Kidney glomerular epithelial cell (primary cell): Measurements from ENCODE around the gene NOTCH3.
A peak's percentile ranks its signal among the peaks of the same experiment; 100 is the strongest.

Experiments used
- DNase-seq: peaks from one replicate; lab custom pipeline; 2025; lab: John Stamatoyannopoulos, UW

The NOTCH3 gene

GRCh38 chr19:15196360-15197005 lies 4.3 kb downstream of the NOTCH3 start:
- DNase-seq = no peak

GRCh38 chr19:15195371-15196334 lies 5.1 kb downstream of the NOTCH3 start:
- DNase-seq = no peak

GRCh38 chr19:15194938-15195337 lies 5.9 kb downstream of the NOTCH3 start:
- no peak for DNase-seq

GRCh38 chr19:15191982-15192381 lies 8.8 kb downstream of the NOTCH3 start:
- no peak for DNase-seq

GRCh38 chr19:15191514-15191913 lies 9.3 kb downstream of the NOTCH3 start:
- no peak for DNase-seq

GRCh38 chr19:15188851-15189250 lies 11.9 kb downstream of the NOTCH3 start:
- no peak for DNase-seq

- DNase-seq = no peak
These were observed 13.5 kb downstream of the NOTCH3 start for GRCh38 chr19:15187026-15188007.

- no peak for DNase-seq
These were observed 15.6 kb downstream of the NOTCH3 start for GRCh38 chr19:15185188-15185587.

GRCh38 chr19:15184776-15185175 lies 16.0 kb downstream of the NOTCH3 start:
- no peak for DNase-seq

- no peak for DNase-seq
These were observed 19.4 kb downstream of the NOTCH3 start for GRCh38 chr19:15181394-15181793.

GRCh38 chr19:15180451-15181390 lies 20.1 kb downstream of the NOTCH3 start:
- peak; percentile 16 for DNase-seq

- no peak for DNase-seq
These were observed 22.0 kb downstream of the NOTCH3 start for GRCh38 chr19:15178629-15179308.

GRCh38 chr19:15177269-15178116 lies 23.3 kb downstream of the NOTCH3 start:
- peak; percentile 71 for DNase-seq

- no peak for DNase-seq
These were observed 25.2 kb downstream of the NOTCH3 start for GRCh38 chr19:15175609-15176008.

- no peak for DNase-seq
These were observed 26.9 kb downstream of the NOTCH3 start for GRCh38 chr19:15173746-15174404.

GRCh38 chr19:15170345-15170744 lies 30.4 kb downstream of the NOTCH3 start:
- no peak for DNase-seq

- no peak for DNase-seq
These were observed 31.1 kb downstream of the NOTCH3 start for GRCh38 chr19:15169541-15170285.

GRCh38 chr19:15166700-15167099 lies 34.1 kb downstream of the NOTCH3 start:
- DNase-seq = no peak
